SK-N-SH treated with all-trans-retinoic acid at 6 μM for 48 hours (cell line): Measurements from ENCODE around the gene TP53TG3D.
"Not testable (repeated sequence)": the region's sequence is repeated elsewhere in the genome, so short reads cannot be mapped to it uniquely, and the experiment has no call there.

Experiments used
- ARNTL ChIP-seq: fragments of 450-650 bp; formaldehyde crosslinking; IDR thresholded peaks from 2 replicates; pipeline ENCODE4 v1.5.0; 2020; ENCODE audit warnings: low read depth, mild to moderate bottlenecking, moderate library complexity, borderline replicate concordance
- BACH2 ChIP-seq: fragments of 250-450 bp; sonication (Bioruptor Pico); IDR thresholded peaks from 2 replicates; pipeline ENCODE4 v1.9.0; 2021; ENCODE audit warnings: mild to moderate bottlenecking, borderline replicate concordance
- CREB5 ChIP-seq: fragments of 250-450 bp; sonication (Bioruptor Pico); IDR thresholded peaks from 2 replicates; pipeline ENCODE4 v1.5.1; 2020; ENCODE audit warnings: low read depth, mild to moderate bottlenecking, moderate library complexity
- GLIS3 ChIP-seq: fragments of 250-450 bp; sonication (Bioruptor Pico); IDR thresholded peaks from 2 replicates; pipeline ENCODE4 v1.5.0; 2020; ENCODE audit warnings: mild to moderate bottlenecking, moderate library complexity
- ISL1 ChIP-seq: fragments of 250-450 bp; sonication (Bioruptor Pico); IDR thresholded peaks from 2 replicates; pipeline ENCODE4 v2.1.2; 2022; ENCODE audit warnings: mild to moderate bottlenecking, moderate library complexity
- PATZ1 ChIP-seq: fragments of 250-450 bp; sonication (Bioruptor Pico); IDR thresholded peaks from 2 replicates; pipeline ENCODE4 v1.8.0; 2020; ENCODE audit warnings: mild to moderate bottlenecking, moderate library complexity, borderline replicate concordance
- POU6F1 ChIP-seq: fragments of 250-450 bp; sonication (Bioruptor Pico); IDR thresholded peaks from 2 replicates; pipeline ENCODE4 v1.8.0; 2021; ENCODE audit warnings: low read depth, mild to moderate bottlenecking, moderate library complexity, borderline replicate concordance
- RARB ChIP-seq: fragments of 250-450 bp; sonication (Bioruptor Pico); IDR thresholded peaks from 2 replicates; pipeline ENCODE4 v1.8.0; 2021; ENCODE audit warnings: mild to moderate bottlenecking, moderate library complexity
- TCF4 ChIP-seq: fragments of 250-450 bp; sonication (Bioruptor Pico); IDR thresholded peaks from 2 replicates; pipeline ENCODE4 v1.8.0; 2021; ENCODE audit warnings: mild to moderate bottlenecking, moderate library complexity, borderline replicate concordance
- TOX ChIP-seq: fragments of 250-450 bp; sonication (Bioruptor Pico); IDR thresholded peaks from 2 replicates; pipeline ENCODE4 v1.8.0; 2021; ENCODE audit warnings: mild to moderate bottlenecking, moderate library complexity, borderline replicate concordance
- ZNF70 ChIP-seq: fragments of 450-650 bp; formaldehyde crosslinking; IDR thresholded peaks from 2 replicates; pipeline ENCODE4 v1.5.0; 2020; ENCODE audit warnings: mild to moderate bottlenecking, moderate library complexity

- TF ChIP-seq ISL1, POU6F1, ZNF70, ARNTL, GLIS3, PATZ1, RARB, CREB5, TOX, TCF4, BACH2 (CRISPR knock-in tag): not testable (repeated sequence)
Measured at GRCh38 chr16:32284800-32285796, 32.0 kb downstream of the TP53TG3D start.
